Ramos (cell line): ENCODE data around the gene PFN3.

Source experiments
- in situ Hi-C: fragments of 300-500 bp; cut with MboI; formaldehyde crosslinking; loops from one replicate; pipeline ENCODE4 v1.14.3; 2022; ENCODE audit warnings: low sequenced_read_pairs; ENCODE audit not compliant: unreplicated experiment

PFN3 gene

GRCh38 chr5:177440211-177440989, 39.9 kb upstream of the PFN3 start:
- in situ Hi-C loops: loop anchor here (10.0 kb wide), 1 partner anchor 46 kb away; no protein-coding TSS in a partner anchor

GRCh38 chr5:177439518-177440053, 39.1 kb upstream of the PFN3 start:
- in situ Hi-C loops: loop anchor here (10.0 kb wide), 1 partner anchor 45 kb away; no protein-coding TSS in a partner anchor

- in situ Hi-C loops: no loop called here
Measured at GRCh38 chr5:177438468-177438867, 38.0 kb upstream of the PFN3 start.

- in situ Hi-C loops: no loop called here
Measured at GRCh38 chr5:177437623-177438022, 37.2 kb upstream of the PFN3 start.

GRCh38 chr5:177435847-177436536, 35.5 kb upstream of the PFN3 start:
- in situ Hi-C loops: no loop called here

- in situ Hi-C loops: no loop called here
Measured at GRCh38 chr5:177434942-177435738, 34.7 kb upstream of the PFN3 start.

- in situ Hi-C loops: no loop called here
Measured at GRCh38 chr5:177434437-177434836, 34.0 kb upstream of the PFN3 start.

GRCh38 chr5:177433658-177434217, 33.3 kb upstream of the PFN3 start:
- in situ Hi-C loops: no loop called here

- in situ Hi-C loops: no loop called here
Measured at GRCh38 chr5:177432839-177433657, 32.6 kb upstream of the PFN3 start.

- in situ Hi-C loops: no loop called here
Measured at GRCh38 chr5:177432143-177432838, 31.8 kb upstream of the PFN3 start.

- in situ Hi-C loops: no loop called here
Measured at GRCh38 chr5:177431317-177432142, 31.1 kb upstream of the PFN3 start.

GRCh38 chr5:177430972-177431316, 30.5 kb upstream of the PFN3 start:
- in situ Hi-C loops: no loop called here

- in situ Hi-C loops: no loop called here
Measured at GRCh38 chr5:177430140-177430951, 29.9 kb upstream of the PFN3 start.

GRCh38 chr5:177429248-177430040, 29.0 kb upstream of the PFN3 start:
- in situ Hi-C loops: no loop called here

GRCh38 chr5:177428574-177429217, 28.2 kb upstream of the PFN3 start:
- in situ Hi-C loops: no loop called here
